T-helper 1 cell treated with Interleukin-12 subunit alpha and Interleukin-12 subunit beta and Interleukin-4 antibody, amounts not matched to agents 30 ng/mL and 1 ng/mL, for 36 hours (primary cell): Measurements from ENCODE around the gene GPR65. TPM values are rescaled to one million over a fixed set of nuclear protein-coding genes. Genes with fewer than 3 reads are reported as not detected.

Experiments used
- intact Hi-C: fragments of 100-400 bp; cut with micrococcal nuclease; formaldehyde crosslinking; loops from one replicate; pipeline ENCODE4 v1.15.1; 2024
- total RNA-seq: library from RNA; stranded (reverse); gene quantifications from 2 replicates; pipeline ENCODE4 v1.2.3, GENCODE V29; 2022

The GPR65 gene
- 13.5 and 13.8 TPM in 2 replicates for total RNA-seq

- intact Hi-C loops = loop anchor here (5.0 kb wide), 3 partner anchors 557 to 1612 kb away; partner anchors contain the start of genes TTC8 and ZC3H14
Measured at GRCh38 chr14:88005050-88005481, at the start of gene GPR65. TSS of gene GPR65 (plus strand) at chr14:88005135. CDS start at chr14:88010848, 5,713 bp downstream.

GRCh38 chr14:87955501-87955900 is 49.4 kb upstream of the GPR65 start:
- intact Hi-C loops = no loop called here

- intact Hi-C loops = no loop called here
Measured at GRCh38 chr14:87960013-87960787, 44.7 kb upstream of the GPR65 start.

- intact Hi-C loops = no loop called here
Measured at GRCh38 chr14:87961246-87961645, 43.7 kb upstream of the GPR65 start.

GRCh38 chr14:87966816-87967215 is 38.1 kb upstream of the GPR65 start:
- intact Hi-C loops = no loop called here

GRCh38 chr14:87967496-87967895 is 37.4 kb upstream of the GPR65 start:
- intact Hi-C loops = no loop called here

- intact Hi-C loops = no loop called here
Measured at GRCh38 chr14:87971010-87971409, 33.9 kb upstream of the GPR65 start.

- intact Hi-C loops = no loop called here
Measured at GRCh38 chr14:87975636-87976035, 29.3 kb upstream of the GPR65 start.

GRCh38 chr14:87979689-87980088 is 25.2 kb upstream of the GPR65 start:
- intact Hi-C loops = no loop called here

GRCh38 chr14:87989221-87989955 is 15.5 kb upstream of the GPR65 start:
- intact Hi-C loops = no loop called here

- intact Hi-C loops = loop anchor here (5.0 kb wide), 1 partner anchor 572 kb away; the partner anchor contains the start of gene ZC3H14
Measured at GRCh38 chr14:87989956-87990299, 15.0 kb upstream of the GPR65 start.

- intact Hi-C loops = loop anchor here (5.0 kb wide), 1 partner anchor 572 kb away; the partner anchor contains the start of gene ZC3H14
Measured at GRCh38 chr14:87990682-87991081, 14.3 kb upstream of the GPR65 start.

- intact Hi-C loops = loop anchor here (2.0 to 5.0 kb wide), 3 partner anchors 30 to 1962 kb away; partner anchors contain the start of genes EFCAB11, TDP1 and ZC3H14
Measured at GRCh38 chr14:87992346-87992717, 12.6 kb upstream of the GPR65 start.

- intact Hi-C loops = loop anchor here (1.0 to 5.0 kb wide), 9 partner anchors 13 to 1962 kb away; partner anchors contain the start of genes EFCAB11, SPATA7, TDP1 and TTC8
Measured at GRCh38 chr14:87992718-87993628, 12.0 kb upstream of the GPR65 start, which contains the start of gene GALC. TSS of gene GALC (minus strand) at chr14:87993182. CDS start at chr14:87993164, 18 bp downstream.

- intact Hi-C loops = loop anchor here (5.0 kb wide), 1 partner anchor 567 kb away; the partner anchor contains the start of gene ZC3H14
Measured at GRCh38 chr14:87994974-87995373, 10.0 kb upstream of the GPR65 start.

GRCh38 chr14:87995500-87996290 is 9.2 kb upstream of the GPR65 start:
- intact Hi-C loops = no loop called here

GRCh38 chr14:87996291-87996592 is 8.7 kb upstream of the GPR65 start:
- intact Hi-C loops = no loop called here

- intact Hi-C loops = no loop called here
Measured at GRCh38 chr14:87998482-87998881, 6.5 kb upstream of the GPR65 start.

GRCh38 chr14:87999277-87999676 is 5.7 kb upstream of the GPR65 start:
- intact Hi-C loops = no loop called here

- intact Hi-C loops = no loop called here
Measured at GRCh38 chr14:88002421-88003075, 2.4 kb upstream of the GPR65 start.
